Skin epidermis (tissue), 12 donors: Measurements from ENCODE around the gene FGF12.

Source experiments
- H3K27ac ChIP-seq, 21 experiments: fragments of 200-600 bp; sonication (generic) in 11 of 21; one replicate each; pipeline ENCODE4 v1.5.0; 2020; ENCODE audit warnings: mild to moderate bottlenecking in 3 of 21, inconsistent platforms in 2 of 21, moderate library complexity in 2 of 21
- H3K4me3 ChIP-seq, 7 experiments: fragments of 200-600 bp; sonication (generic) in 2 of 7; one replicate each; pipeline ENCODE4 v1.5.0; 2020; ENCODE audit warnings: inconsistent platforms in 2 of 7, mild to moderate bottlenecking in 2 of 7, moderate library complexity in 1 of 7

Gene FGF12

DNA sequence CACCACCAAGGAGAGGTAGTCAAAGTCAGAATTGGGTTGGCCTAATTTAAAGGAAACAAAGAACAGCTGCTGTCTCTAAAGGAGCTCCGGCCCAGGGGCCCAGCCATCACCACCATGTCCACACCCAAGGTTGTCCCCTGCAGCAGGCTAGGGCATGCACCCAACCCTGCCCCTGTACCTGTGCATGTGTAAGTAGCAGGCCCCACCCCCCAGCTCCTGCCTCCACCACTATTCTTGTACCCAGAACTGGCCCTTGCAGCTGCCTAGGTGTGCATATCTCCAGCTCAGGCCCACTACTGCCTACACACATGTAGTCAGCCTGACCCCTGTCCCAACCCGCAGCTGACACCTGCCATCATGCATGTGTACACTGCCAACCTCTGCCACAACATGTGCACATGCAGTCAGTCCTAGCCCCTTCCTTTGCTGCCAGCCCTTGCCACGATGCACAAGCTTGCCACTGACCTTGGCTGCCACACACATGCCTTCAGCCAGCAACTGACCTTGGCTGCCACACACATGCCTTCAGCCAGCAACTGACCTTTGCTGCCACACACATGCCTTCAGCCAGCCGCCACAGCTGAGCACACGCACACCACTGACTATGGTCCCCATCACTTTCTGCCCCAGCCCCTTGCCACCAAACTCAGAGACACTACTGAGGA, 39.7 kb downstream of the FGF12 start:
- Histone ChIP-seq H3K4me3 (no peak overlapping the region), H3K27ac (no peak overlapping the region)

DNA sequence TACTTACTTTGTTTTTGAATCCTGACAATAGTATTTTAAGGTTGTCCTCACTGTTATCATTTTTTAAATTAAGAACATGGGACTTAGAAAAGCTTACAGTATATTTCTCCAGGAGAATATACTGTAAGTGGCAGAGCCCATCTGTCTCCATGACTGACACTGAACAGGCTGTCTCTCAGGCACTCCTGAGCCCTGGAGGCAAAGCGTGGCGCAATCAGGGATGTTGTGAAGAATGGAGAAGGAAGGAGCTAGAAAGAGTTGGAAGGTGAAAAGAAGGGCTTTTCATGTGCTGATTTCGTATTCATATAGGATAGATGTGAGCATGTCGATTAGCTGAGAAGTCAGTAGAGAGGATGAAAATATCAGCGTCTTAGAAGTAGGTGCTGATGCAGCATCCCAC, 41.5 kb downstream of the FGF12 start:
- Histone ChIP-seq H3K27ac (no peak overlapping the region), H3K4me3 (no peak overlapping the region)

DNA sequence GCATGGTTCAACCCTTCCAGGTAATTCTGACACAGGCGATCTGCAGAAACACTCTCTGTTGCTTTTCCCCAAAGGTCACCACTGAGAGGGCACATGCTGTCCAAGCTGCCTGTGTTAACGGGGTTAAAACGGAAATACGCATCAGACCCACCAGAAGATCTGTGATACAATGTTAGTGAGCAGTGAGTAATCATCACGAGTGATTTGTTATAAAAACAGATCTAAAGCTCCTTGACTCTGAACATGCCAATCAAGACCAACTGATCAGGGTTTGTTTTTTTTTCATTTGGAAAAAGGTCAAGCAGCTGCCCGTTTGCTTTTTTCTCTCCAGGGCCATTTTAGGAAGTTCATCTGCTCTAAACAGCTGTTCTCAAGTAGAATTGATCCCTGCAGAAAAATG, 43.2 kb downstream of the FGF12 start:
- H3K27ac ChIP-seq: no peak overlapping the region
- H3K4me3 ChIP-seq: no peak overlapping the region

DNA sequence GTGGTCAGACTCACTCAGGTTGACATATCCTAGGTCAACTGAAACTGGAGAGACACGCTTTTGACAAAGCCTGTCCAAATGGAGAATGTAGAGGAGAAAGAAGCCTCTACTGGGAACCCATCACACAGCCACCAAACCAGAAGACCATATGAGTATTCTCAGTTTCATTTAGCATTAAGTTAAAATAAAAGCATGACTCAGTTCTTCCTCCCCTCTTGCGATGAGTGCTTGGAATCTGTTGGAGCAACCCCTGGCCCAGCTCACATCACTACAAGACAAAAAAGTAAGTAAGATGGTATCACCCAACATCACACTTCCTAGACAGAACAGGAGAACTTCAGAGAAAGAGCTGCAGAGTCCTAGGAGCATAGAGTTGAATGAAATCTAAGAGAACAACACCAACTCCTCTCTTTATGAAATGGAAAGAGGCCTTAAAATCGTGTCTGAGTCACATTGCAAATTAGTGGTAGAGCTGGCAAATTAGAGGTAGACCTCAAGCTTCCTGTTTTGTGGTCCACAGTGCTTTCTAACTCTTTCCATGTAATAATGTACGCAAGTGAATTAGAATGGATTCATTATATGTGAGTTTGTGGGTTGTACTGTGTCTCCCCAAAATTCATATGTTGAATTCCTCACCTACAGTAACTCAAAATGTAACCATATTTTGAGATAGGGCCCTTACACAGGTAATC, 51.2 kb downstream of the FGF12 start:
- Histone ChIP-seq H3K4me3 (no peak overlapping the region), H3K27ac (no peak overlapping the region)

DNA sequence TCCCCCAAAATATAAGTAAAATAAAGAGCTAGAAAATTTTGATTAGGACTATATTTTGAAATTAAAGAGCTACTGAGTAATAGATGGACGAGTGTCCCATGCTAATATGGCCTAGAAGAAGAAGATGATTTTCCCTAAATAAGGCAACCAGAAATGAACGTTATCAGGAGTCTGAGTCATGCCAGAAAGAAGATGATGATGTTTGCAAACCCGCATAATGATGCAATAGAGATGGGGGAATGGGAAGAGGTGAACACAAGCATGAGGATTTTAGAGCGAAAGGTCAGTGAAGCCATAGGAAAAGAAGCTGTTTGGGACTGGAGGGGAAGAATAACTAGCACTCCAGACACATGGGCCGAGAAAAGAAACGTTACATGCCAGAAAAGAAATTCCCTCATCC, 71.7 kb downstream of the FGF12 start:
- H3K27ac ChIP-seq: no peak overlapping the region

DNA sequence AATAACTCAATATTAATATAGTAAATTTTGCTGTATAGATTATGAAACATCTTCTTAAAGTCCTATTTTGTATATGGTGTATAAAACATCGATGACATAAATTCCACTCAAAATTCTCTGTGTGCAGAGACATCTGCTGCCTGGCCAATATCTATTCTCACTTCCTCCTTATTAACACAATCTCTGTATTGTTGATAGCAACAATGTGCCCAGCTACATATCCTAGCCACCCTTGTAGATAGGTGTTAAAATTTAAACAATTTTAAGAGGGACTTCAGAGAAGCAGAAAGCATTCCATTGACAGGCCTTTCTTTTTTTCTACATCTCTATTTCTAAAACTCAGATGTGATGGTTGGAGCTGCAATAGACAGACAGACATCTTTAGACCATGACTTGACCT, 72.3 kb downstream of the FGF12 start:
- Histone ChIP-seq H3K27ac (no peak overlapping the region), H3K4me3 (no peak overlapping the region)

More for the DNA sequence above, 71.7 kb downstream of the FGF12 start:
- H3K4me3 ChIP-seq: no peak overlapping the region

DNA sequence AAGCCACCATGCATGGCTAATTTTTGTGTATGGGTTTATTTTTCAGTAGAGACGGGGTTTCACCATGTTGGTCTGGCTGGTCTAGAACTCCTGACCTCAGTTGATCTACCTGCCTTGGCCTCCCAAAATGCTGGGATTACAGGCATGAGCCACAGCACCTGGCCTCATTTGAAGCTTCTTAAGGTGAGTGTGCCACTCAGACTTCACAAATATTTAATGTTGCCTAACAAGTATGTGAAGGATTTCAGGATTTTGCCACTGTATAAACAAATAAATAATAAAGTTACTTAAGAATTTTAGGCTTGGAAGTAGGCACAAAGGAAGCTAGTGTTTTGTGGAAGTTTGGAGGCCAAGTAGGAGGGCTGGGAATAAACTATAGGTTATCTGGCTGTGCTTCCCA, 73.5 kb downstream of the FGF12 start:
- no peak overlapping the region for H3K4me3 ChIP-seq
- H3K27ac ChIP-seq: no peak overlapping the region

DNA sequence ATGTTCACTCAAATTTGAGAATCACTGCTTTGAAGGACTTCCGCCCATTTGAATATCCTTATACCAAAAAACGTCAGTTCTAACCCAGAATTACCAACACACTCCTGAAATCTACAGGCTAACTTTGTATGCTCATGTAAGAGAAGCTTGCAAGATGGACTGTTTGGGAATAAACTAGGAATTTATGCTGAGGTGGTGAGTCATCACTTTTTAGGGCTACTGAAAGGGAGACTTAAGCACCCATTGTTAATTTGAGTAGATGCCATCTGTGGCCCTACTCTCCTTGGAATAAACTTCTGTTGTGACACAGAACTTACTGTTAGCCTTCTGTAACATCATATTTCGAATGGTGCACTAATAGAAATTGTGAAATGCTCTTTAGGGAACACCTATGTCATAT, 74.6 kb downstream of the FGF12 start:
- no peak overlapping the region for H3K4me3 ChIP-seq
- no peak overlapping the region for H3K27ac ChIP-seq

DNA sequence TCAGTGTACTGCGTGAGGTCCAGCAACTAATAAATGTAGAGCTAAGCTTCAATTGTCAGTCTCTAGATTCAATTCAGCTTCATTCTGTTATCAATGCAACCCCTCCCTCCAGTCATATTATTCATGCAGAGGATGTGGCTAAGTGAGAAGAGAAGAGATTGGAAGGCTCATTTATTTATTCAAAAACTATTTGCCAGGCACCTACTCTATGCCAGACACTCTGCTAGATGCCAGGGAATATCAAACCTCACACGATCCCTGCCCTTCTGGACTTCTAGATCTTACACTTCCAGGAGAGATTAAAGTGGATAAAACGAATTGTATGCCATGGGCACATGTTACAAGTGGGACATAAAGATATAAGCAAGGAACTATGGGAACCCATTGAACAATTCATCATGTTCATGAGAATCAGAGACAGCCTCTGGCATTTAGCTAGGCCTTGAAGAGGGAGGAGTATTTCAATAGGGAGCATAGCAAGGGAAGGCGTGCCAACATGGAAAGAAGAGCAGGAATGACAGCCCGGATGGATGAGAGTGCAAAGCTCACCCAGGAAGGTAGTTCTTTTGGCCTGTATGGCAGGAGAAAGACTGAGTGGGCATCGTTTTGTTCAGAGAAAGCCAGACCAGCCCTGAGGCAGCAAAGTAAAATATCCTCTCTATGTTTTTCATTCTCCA, 75.4 kb downstream of the FGF12 start:
- Histone ChIP-seq H3K27ac (no peak overlapping the region), H3K4me3 (no peak overlapping the region)

DNA sequence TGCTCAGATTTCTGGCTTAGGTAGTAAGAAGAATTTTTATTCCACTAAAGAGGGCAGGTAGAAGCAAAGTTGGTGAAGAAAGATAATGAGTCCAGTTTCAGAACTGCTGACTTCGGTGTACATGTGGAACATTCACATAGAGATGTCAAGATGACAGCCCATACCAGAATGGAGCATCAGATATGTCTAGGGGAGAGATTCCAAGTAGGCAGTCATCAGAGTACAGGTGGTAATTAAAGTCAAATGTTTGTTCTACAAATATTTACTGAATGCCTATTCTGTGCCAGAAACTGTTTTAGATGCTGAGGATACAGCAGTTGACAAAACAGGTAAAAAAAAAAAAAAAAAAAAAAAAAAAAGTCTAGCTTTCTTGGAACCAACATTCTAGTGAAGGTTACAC, 81.9 kb downstream of the FGF12 start:
- no peak overlapping the region for H3K4me3 ChIP-seq
- H3K27ac ChIP-seq: no peak overlapping the region

DNA sequence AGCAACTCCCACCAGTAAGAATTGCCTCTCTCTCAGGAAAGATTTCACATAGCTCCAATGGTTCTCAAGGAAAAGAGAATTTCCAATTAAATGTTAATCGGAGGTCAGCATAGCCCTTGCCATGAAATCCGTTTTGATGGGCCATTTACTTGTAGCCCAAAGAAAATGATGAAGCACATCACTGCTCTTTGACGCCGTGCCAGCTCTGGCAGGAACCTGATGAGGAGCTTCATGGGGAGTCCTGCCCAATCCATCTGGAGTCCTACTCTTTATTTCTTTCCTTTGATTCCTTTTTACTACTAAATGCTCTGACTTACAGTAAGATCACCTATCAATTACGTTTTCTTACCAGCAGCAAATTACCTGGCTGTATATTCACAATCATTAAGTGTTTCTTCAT, 84.7 kb downstream of the FGF12 start:
- H3K27ac ChIP-seq: no peak overlapping the region
- no peak overlapping the region for H3K4me3 ChIP-seq

DNA sequence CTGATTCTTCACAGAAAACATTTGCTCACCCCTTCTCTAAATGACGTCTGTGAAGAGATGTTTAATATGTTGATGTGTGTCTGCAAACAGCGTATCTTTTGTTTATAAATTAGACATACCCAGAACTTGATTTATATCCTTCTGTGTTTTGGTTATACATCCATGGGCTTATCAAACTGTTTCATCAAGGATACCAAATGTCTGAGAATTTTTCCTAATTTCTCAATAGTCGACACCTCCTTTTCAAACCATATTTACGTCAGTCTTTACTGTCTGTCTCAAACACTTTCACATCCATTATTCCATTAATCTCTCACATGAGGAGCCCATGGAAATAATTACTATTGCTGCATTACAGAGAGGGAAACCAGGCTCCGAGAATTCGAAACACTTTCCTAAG, 85.4 kb downstream of the FGF12 start:
- Histone ChIP-seq H3K27ac (no peak overlapping the region), H3K4me3 (no peak overlapping the region)

DNA sequence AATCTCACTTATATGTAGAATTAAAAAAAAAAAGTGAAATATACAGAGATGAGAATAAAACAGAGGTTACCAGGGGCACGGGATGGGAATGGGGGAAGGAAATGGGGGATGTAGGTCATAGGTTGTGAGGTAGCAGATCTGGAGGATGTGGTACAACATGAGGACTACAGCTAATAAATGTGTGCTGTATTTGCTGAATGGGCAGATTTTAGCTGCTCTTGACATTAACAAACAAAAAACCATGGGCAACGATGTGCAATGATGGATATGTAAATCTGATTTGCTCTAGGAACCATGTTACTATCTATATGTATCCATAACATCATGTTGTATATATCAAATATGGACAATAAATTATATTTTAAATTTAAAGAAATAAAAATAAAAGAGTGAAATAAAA, 87.4 kb downstream of the FGF12 start:
- Histone ChIP-seq H3K4me3 (no peak overlapping the region), H3K27ac (no peak overlapping the region)

DNA sequence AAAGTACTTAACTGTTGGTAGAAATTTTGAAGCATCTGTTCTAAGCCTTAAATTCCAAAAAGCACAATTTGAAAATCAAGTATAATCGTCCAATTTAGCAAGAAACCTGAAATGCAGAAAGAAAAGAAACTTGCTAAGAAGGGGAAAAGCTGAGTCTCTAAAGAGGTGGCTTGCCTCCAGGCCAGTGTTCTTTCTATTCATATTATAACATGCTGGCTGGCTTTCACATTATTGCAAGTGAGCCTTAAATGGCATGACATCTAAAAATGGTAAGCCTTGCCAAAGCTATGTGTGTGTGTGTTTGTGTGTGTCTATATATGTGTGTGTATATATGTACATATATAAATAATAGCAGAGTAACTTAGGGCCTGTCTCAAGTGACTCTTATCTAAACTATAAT, 89.5 kb downstream of the FGF12 start:
- Histone ChIP-seq H3K4me3 (no peak overlapping the region), H3K27ac (no peak overlapping the region)

DNA sequence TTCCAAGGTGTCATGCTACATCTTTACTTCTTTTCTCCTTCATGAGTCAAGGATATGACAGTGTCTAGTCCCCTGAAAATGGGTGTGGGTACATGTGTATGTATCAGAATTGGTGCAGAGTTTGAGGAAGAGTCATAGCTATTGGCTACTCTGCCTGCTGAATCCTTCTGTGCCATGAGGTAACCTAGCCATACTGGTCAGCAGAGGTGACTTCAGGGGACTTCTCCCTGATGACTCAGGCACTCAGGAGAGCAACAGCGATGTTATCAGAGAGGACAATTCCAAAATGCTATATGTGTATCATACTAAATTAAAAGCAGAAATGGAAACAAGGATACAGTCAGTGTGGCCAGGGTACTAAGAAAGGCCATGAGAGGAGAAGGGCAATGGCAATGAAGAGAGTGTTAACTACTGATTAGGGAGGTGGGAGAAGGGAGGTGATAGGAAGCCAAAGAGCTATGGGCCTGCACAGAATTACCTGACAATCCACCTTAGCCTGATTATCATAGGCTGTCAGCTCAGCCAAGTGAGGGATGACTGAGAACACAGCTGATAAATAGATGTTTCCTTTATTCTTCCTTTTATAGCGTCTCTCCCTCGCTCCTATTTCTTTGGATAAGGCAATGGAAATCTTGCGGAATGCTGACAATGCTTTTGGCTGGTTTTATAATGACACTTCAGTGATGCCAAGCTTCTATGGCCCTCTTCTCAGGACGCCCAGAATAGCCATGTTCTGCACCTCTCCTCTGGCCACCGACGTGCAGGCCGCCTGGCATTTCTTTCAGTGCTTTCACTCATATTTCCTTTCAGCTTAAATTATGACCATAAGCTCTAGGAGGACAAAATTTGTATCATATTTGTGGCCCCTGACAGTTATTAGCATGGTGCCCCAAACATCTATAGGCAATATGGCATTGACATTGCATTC, 90.6 kb downstream of the FGF12 start:
- Histone ChIP-seq H3K27ac (no peak overlapping the region), H3K4me3 (no peak overlapping the region)

DNA sequence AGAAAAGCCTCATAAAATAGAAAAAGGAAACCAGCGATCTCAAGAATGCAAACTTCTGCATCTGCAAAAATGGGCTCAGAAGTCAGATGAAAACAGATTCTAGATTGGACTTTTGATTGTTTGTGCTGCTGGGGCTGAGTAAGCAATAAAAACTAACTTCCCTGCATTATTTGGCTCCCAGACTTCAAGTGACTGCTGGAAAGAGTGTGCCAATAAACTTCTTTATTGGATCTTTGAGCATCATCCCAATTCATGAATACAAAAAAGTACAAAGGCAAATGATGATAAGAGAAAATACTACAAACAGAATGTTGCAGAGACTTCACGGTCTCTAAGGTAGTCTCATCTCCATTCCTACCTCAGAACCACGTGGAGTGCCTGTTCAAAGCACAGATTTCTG, 97.9 kb downstream of the FGF12 start:
- H3K27ac ChIP-seq: no peak overlapping the region
- H3K4me3 ChIP-seq: no peak overlapping the region

DNA sequence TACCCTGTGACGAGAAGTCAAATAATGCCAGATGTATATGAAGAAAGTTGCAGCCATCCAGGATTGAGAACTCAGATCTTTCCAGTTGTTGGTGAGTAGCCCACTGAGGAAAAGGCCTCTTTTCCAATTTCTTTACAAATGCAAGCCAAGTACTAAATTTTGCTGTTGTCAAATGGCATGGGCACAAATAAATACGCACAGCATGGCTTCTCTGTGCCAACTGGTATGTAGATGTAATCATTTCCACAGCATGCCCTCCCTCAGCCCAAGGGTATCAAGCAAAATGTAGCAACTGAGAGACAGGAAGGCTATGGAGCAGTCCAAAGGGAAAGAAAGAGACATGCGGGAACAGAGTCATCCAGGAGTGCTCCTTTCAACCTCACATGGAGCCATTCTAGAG, 105.4 kb downstream of the FGF12 start:
- no peak overlapping the region for H3K27ac ChIP-seq
- no peak overlapping the region for H3K4me3 ChIP-seq

DNA sequence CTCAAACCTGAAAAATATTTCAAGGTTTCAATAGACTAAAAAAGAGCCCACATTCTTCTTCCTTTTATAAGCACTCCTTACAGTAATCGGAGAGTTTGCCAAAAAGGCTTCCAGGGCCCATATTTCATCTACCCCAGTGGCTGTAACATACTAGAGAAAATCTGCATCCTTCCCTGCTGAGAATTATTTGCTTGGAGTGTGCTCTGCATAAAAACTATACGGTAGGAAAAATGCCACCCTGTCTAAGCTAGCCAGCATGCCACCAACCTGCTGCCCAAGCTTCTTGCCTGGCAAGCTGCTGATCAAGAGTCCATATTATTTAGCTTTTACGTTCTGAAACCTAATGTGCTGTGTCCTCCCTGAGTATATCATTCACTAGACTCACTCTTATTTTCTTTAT, 107.1 kb downstream of the FGF12 start:
- Histone ChIP-seq H3K4me3 (no peak overlapping the region), H3K27ac (no peak overlapping the region)

DNA sequence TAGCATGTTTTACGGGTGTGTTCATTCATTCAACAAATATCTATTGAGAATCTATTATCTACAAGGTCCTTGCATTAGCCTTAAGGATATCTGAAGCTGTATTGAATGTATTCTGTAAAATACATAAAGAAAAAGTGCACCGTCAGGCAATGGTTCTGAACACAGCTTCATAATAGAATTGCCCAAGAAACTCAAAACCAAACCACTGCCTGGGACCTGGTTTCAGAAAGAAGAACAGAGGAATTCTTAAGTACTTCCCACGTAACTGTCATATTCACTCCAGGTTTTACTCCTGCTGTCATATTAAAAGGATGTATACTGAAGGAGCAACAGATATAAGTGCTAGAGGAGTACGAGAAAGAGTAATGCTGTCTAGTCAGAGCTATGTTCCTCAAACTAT, 115.9 kb downstream of the FGF12 start:
- no peak overlapping the region for H3K4me3 ChIP-seq
- no peak overlapping the region for H3K27ac ChIP-seq
